ENCODE results near the gene NUP153.

DNA sequence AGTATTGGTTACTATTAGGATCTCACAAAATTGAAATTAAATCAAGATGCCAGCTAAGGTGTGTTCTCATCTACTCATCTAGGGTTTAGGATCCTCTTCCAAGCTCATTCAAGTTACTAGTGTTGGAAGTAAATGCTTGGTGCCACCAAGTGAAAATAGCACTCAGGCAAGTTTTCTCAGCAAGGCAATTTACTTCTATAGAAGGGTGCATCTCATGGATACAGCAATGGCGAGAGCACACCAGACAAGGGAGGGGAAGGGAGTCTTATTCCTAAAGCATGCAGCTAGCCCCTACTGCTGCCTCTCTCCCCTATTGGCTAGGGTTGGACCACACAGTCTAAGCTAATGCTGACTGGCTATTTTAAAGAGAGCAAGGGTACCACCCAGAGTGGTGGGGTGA, 129.7 kb downstream of the NUP153 start:
- TF ChIP-seq, protein P1, sequence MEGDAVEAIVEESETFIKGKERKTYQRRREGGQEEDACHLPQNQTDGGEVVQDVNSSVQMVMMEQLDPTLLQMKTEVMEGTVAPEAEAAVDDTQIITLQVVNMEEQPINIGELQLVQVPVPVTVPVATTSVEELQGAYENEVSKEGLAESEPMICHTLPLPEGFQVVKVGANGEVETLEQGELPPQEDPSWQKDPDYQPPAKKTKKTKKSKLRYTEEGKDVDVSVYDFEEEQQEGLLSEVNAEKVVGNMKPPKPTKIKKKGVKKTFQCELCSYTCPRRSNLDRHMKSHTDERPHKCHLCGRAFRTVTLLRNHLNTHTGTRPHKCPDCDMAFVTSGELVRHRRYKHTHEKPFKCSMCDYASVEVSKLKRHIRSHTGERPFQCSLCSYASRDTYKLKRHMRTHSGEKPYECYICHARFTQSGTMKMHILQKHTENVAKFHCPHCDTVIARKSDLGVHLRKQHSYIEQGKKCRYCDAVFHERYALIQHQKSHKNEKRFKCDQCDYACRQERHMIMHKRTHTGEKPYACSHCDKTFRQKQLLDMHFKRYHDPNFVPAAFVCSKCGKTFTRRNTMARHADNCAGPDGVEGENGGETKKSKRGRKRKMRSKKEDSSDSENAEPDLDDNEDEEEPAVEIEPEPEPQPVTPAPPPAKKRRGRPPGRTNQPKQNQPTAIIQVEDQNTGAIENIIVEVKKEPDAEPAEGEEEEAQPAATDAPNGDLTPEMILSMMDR (IDR thresholded peaks at IDR 0.05) = no peak
- TF ChIP-seq POLR2A (IDR thresholded peaks at IDR 0.05) = no peak
- TF ChIP-seq EP300 (IDR thresholded peaks at IDR 0.05) = no peak
